HG02938 (cell line): ENCODE data around the gene KRTAP25-1.

ENCODE experiments used
- ATAC-seq: cut with Tn5 transposase; IDR thresholded peaks from one replicate; pipeline ENCODE4 v1.9.1; 2021; ENCODE audit warnings: mild to moderate bottlenecking, moderate library complexity; ENCODE audit not compliant: unreplicated experiment

KRTAP25-1 gene, protein sequence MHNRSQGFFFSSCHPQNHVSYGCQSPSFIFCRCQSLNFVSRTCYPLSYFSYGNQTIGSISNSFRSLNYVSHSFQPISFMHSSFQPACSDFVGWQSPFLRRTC

DNA sequence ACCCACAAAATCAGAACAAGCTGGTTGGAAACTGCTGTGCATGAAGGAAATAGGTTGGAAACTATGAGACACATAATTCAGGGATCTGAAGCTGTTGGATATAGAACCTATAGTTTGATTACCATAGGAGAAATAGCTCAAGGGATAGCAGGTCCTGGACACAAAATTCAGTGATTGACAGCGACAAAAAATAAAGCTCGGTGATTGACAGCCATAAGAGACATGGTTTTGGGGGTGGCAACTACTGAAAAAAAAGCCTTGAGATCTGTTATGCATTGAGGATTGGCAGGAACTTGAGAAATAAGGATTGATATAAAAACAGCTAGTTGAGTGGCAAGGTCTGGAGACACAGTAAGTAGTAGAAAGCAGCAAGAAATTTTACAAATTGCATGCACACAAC is at the start of gene KRTAP25-1:
KRTAP25-1 (minus strand) TSS at position 300 of the 400 bp plus-strand sequence; CDS start at position 276, 24 bp downstream.
- ATAC-seq = no peak

GRCh38 chr21:30338717-30339116 is 49.4 kb upstream of the KRTAP25-1 start:
- ATAC-seq = no peak

DNA sequence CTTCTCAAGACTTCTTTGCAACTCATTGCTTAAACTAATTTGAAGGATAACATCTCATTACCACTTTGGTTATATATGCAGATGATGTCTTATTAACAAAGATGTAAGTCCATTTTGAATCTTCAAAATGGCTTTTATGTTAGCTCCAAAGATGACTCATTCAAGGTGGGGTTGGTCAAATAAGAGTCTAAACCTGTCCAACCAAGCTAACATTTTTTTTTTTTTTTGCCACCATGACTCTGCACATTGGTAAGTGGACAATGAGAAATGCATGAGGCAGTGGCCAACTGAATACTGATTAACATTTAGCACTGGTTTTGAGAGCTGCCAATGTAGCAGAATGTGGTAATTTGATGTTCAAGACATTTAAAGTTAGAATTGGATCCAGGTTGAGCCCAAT is 48.5 kb upstream of the KRTAP25-1 start:
- no peak for ATAC-seq

DNA sequence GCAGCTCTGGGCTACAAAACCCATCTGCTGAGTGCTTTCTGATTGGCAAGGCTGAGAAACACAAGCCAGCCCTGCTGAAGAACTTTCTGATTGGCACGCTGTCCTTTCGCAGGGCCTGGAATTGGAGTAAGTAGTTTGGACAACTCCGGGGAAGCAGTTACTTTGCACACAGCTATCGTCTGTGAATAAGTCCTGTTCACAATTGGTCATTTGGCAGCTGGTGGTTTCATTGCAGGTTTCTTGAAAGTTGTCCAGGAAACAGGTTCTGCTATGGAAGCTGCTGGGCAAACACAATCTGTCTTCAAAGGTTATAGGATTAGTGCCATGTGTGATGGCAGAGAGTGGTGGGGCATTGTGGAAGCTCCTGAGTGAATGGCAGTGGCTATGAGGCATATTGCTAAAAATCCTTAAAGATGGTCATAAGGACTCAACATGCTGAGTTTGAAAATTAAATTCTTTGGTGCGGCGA is 48.0 kb upstream of the KRTAP25-1 start, which contains the start of gene KRTAP27-1:
KRTAP27-1 (minus strand) TSS at position 419 of the 469 bp plus-strand sequence; CDS start at position 393, 26 bp downstream.
- ATAC-seq = no peak

- ATAC-seq = no peak
Observed at GRCh38 chr21:30336596-30336995, 47.3 kb upstream of the KRTAP25-1 start.

GRCh38 chr21:30333736-30334135 is 44.4 kb upstream of the KRTAP25-1 start:
- ATAC-seq = no peak

- no peak for ATAC-seq
Observed at GRCh38 chr21:30332681-30333080, 43.4 kb upstream of the KRTAP25-1 start.

GRCh38 chr21:30329203-30329875 is 40.0 kb upstream of the KRTAP25-1 start:
- no peak for ATAC-seq

DNA sequence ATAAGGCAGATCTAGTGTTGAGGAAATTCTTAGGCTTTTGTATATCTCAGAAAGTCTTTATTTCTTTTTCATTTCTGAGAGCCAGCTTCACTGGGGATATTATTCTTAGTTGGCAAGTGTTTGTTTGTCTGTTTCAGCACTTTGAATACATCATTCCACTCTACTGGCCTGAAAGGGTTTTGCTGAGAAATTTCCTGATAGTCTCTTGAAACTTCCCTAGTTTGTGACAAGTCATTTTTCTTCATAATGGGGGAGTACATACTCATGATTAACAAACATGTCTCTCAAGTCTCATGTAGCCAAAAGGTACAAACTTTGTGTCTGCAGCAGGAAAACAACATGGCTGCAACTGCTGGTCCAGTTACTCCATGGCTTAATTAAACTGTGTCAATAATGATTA is 37.1 kb upstream of the KRTAP25-1 start:
- ATAC-seq = no peak

- no peak for ATAC-seq
Observed at GRCh38 chr21:30320215-30320614, 30.9 kb upstream of the KRTAP25-1 start, which contains the start of gene KRTAP26-1. Gene KRTAP26-1, minus strand, starts transcription at chr21:30320315. Its CDS starts 280 bp downstream, at chr21:30320035.

DNA sequence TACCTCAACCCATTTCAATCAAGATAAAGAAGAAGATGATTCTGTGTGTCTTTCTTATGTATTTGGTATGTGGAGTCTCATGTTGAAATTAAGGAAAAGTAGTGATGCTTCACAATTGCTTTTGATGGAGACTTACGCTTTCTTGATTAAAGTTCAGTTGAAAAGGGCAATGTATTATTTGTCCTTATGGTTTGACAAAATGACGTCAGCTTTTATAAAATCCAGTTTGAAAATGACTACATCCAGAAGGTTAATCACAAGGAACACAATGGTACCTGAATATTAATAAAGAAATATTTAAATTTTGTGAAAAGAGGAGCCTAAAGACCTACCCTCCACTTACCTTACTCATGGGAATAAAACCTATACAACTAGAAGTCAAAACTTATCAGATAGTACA is 26.4 kb upstream of the KRTAP25-1 start:
- no peak for ATAC-seq

- no peak for ATAC-seq
Observed at GRCh38 chr21:30306884-30307283, 17.6 kb upstream of the KRTAP25-1 start.

GRCh38 chr21:30305136-30305535 is 15.8 kb upstream of the KRTAP25-1 start:
- ATAC-seq = no peak

- no peak for ATAC-seq
Observed at GRCh38 chr21:30282850-30283249, 6.5 kb downstream of the KRTAP25-1 start, which contains the start of gene KRTAP24-1. Gene KRTAP24-1, minus strand, starts transcription at chr21:30282950. Its CDS starts 18 bp downstream, at chr21:30282932.

DNA sequence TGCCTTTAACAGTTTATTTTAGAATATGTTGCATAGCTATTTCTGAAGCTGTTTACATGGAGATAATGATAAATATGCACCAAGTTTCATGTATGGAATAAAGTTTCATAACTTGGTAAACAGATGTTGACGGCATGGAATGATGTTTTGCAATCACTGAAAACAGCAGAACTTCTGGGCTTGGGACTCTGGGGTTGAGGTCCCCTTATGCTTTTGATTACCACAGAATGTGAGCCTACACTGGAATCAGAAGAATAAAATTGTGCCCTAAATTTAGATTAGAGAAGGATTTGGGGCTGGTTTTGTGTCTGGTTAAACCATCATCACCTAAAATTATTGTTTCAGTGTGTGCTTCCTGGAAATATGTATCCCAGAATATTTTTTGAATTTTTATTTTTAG is 17.7 kb downstream of the KRTAP25-1 start:
- ATAC-seq = no peak

DNA sequence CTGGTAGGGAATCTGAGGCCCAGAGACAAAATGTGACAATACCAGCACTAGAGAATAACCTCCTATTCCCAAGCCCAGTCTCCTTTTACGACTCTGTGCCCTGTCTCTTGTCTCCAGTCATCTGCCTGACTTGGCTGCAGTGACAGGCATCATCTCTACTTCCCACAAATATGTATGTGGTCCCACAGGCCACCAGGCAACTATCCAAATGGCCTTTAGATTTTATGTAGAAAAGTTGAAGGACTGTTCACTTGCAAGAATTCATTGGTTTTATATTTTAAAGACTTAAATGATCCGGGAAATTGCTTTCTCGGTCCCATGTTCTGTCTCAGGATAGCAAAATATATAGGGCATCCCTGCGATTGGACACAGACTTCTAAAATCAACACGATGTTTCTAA is 18.2 kb downstream of the KRTAP25-1 start:
- no peak for ATAC-seq

- no peak for ATAC-seq
Observed at GRCh38 chr21:30269803-30270530, 19.3 kb downstream of the KRTAP25-1 start.

GRCh38 chr21:30268608-30269197 is 20.6 kb downstream of the KRTAP25-1 start:
- no peak for ATAC-seq

- no peak for ATAC-seq
Observed at GRCh38 chr21:30257773-30258172, 31.5 kb downstream of the KRTAP25-1 start.

- no peak for ATAC-seq
Observed at GRCh38 chr21:30256100-30256499, 33.2 kb downstream of the KRTAP25-1 start.

GRCh38 chr21:30255679-30256078 is 33.6 kb downstream of the KRTAP25-1 start:
- ATAC-seq = no peak
